Loucy (cell line): ENCODE results near the gene PVALB.

Experiments used
- H2AFZ ChIP-seq: fragments of 200-600 bp; sonication (generic); 2 replicates; pipeline ENCODE4 v1.6.0; 2016; ENCODE audit warnings: antibody characterized with exemption, mild to moderate bottlenecking, low read length, moderate library complexity
- H3F3A ChIP-seq: fragments of 200-600 bp; 2 replicates; pipeline ENCODE4 v1.6.0; 2016; ENCODE audit warnings: antibody characterized with exemption, low read depth, mild to moderate bottlenecking
- H3K27me3 ChIP-seq: fragments of 200-600 bp; sonication (generic); 2 replicates; pipeline ENCODE4 v1.6.1; 2014; ENCODE audit warnings: low read length, mild to moderate bottlenecking; ENCODE audit not compliant: insufficient read depth, poor library complexity, severe bottlenecking
- H3K36me3 ChIP-seq: fragments of 200-600 bp; sonication (generic); 2 replicates; pipeline ENCODE4 v1.6.1; 2016; ENCODE audit warnings: low read length; ENCODE audit not compliant: insufficient read depth
- H3K4me1 ChIP-seq: fragments of 200-600 bp; sonication (generic); 2 replicates; pipeline ENCODE4 v1.5.1; 2014; ENCODE audit warnings: low read length, mild to moderate bottlenecking; ENCODE audit not compliant: insufficient read depth, poor library complexity, severe bottlenecking
- H3K4me2 ChIP-seq: fragments of 200-600 bp; sonication (generic); 2 replicates; pipeline ENCODE4 v1.6.0; 2014; ENCODE audit warnings: antibody characterized with exemption, low read length, low read depth, mild to moderate bottlenecking; ENCODE audit not compliant: poor library complexity, severe bottlenecking
- H3K4me3 ChIP-seq: fragments of 200-600 bp; sonication (generic); 2 replicates; pipeline ENCODE4 v1.5.1; 2014; ENCODE audit warnings: low read length, mild to moderate bottlenecking, mixed read lengths; ENCODE audit not compliant: poor library complexity, severe bottlenecking
- H3K79me2 ChIP-seq: fragments of 200-600 bp; sonication (generic); 2 replicates; pipeline ENCODE4 v1.6.1; 2014; ENCODE audit warnings: low read length; ENCODE audit not compliant: insufficient read depth
- H3K9ac ChIP-seq: fragments of 200-600 bp; sonication (generic); 2 replicates; pipeline ENCODE4 v1.6.0; 2014; ENCODE audit warnings: mild to moderate bottlenecking, low read depth, low read length, moderate library complexity; ENCODE audit not compliant: poor library complexity, severe bottlenecking
- H3K9me2 ChIP-seq: fragments of 200-600 bp; sonication (generic); replicated peaks from 2 replicates; pipeline ENCODE4 v1.6.1; 2016; ENCODE audit warnings: low read depth, low read length, mixed read lengths
- H3K9me3 ChIP-seq: fragments of 200-600 bp; sonication (generic); 2 replicates; pipeline ENCODE4 v1.6.1; 2014; ENCODE audit warnings: mild to moderate bottlenecking, antibody characterized with exemption, low read length, low read depth; ENCODE audit not compliant: insufficient read depth
- H4K20me1 ChIP-seq: fragments of 200-600 bp; sonication (generic); 2 replicates; pipeline ENCODE4 v1.6.0; 2014; ENCODE audit warnings: antibody characterized with exemption, low read length, mild to moderate bottlenecking; ENCODE audit not compliant: insufficient read depth, poor library complexity, severe bottlenecking
- EZH2phosphoT487 ChIP-seq: fragments of 200-600 bp; IDR thresholded peaks from 2 replicates; pipeline ENCODE4 v1.6.1; 2018; ENCODE audit warnings: antibody characterized with exemption, mild to moderate bottlenecking, moderate library complexity, borderline replicate concordance
- TF ChIP-seq, protein P1 (sequence below): fragments of 200-600 bp; sonication (generic); conservative IDR thresholded peaks from 2 replicates; pipeline ENCODE4 v1.5.1; 2014; ENCODE audit warnings: mild to moderate bottlenecking, antibody characterized with exemption, low read length

Gene PVALB

DNA sequence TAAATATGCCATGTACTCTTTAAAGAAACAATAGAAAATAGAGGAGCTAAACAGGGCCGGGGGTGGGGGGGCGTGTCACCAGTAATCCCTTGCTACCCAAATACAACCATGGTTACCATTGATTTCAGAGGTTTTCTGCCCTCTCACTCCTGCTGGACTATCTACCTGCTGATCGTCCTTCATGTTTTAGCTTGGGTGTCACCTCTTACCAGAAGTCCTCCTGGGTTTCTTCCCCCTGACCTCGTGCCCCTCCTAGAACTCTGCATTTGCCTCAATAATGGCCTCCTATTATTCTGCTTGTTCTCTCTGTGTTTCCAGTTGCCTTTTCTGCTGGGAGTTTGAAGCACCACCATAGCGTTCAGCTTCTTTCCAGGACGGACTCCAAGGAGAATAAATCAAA, 9.4 kb upstream of the PVALB start:
- Histone ChIP-seq H3K9ac (no peak overlapping the region), H3K4me2 (no peak overlapping the region), H3K9me3 (no peaks in the 10 kb centered on the region), H2AFZ (no peak overlapping the region), H3K36me3 (no peaks in the 10 kb centered on the region), H3F3A (no peaks in the 10 kb centered on the region), H3K79me2 (no peaks in the 10 kb centered on the region), H3K4me1 (no peaks in the 10 kb centered on the region), H4K20me1 (no peaks in the 10 kb centered on the region), H3K9me2 (no peaks in the 10 kb centered on the region), H3K27me3 (no peaks in the 10 kb centered on the region), H3K4me3 (no peak overlapping the region)
- no peak for TF ChIP-seq EZH2phosphoT487
- TF ChIP-seq, protein P1, sequence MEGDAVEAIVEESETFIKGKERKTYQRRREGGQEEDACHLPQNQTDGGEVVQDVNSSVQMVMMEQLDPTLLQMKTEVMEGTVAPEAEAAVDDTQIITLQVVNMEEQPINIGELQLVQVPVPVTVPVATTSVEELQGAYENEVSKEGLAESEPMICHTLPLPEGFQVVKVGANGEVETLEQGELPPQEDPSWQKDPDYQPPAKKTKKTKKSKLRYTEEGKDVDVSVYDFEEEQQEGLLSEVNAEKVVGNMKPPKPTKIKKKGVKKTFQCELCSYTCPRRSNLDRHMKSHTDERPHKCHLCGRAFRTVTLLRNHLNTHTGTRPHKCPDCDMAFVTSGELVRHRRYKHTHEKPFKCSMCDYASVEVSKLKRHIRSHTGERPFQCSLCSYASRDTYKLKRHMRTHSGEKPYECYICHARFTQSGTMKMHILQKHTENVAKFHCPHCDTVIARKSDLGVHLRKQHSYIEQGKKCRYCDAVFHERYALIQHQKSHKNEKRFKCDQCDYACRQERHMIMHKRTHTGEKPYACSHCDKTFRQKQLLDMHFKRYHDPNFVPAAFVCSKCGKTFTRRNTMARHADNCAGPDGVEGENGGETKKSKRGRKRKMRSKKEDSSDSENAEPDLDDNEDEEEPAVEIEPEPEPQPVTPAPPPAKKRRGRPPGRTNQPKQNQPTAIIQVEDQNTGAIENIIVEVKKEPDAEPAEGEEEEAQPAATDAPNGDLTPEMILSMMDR: no peak

DNA sequence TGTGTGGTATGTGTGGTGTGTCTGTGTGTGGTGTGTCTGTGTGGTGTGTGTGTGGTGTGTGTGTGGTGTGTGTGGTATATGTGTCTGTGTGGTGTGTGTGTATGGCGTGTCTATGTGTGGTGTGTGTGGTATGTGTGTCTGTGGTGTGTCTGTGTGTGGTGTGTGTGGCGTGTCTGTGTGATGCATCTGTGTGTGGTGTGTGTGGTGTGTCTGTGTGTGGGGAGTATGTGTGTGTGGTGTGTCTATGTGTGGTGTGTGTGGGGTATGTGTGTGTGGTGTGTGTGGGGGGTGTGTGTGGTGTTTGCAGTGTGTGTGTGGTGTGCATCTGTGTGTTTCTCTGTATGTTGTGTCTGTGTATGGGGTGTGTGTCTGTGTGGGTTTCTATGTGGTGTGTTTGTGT, 7.8 kb upstream of the PVALB start:
- no peak overlapping the region for H3K4me3 ChIP-seq
- no peaks in the 10 kb centered on the region for H3K4me1 ChIP-seq
- no peaks in the 10 kb centered on the region for H3K27me3 ChIP-seq
- TF ChIP-seq, protein P1: no peak
- no peak for TF ChIP-seq EZH2phosphoT487
- no peak overlapping the region for H2AFZ ChIP-seq
- H3K4me2 ChIP-seq: no peak overlapping the region
- H3K9me2 ChIP-seq: no peaks in the 10 kb centered on the region
- no peaks in the 10 kb centered on the region for H3K79me2 ChIP-seq
- H4K20me1 ChIP-seq: no peaks in the 10 kb centered on the region
- H3K9ac ChIP-seq: no peak overlapping the region
- H3F3A ChIP-seq: no peaks in the 10 kb centered on the region
- H3K9me3 ChIP-seq: no peaks in the 10 kb centered on the region
- no peaks in the 10 kb centered on the region for H3K36me3 ChIP-seq

DNA sequence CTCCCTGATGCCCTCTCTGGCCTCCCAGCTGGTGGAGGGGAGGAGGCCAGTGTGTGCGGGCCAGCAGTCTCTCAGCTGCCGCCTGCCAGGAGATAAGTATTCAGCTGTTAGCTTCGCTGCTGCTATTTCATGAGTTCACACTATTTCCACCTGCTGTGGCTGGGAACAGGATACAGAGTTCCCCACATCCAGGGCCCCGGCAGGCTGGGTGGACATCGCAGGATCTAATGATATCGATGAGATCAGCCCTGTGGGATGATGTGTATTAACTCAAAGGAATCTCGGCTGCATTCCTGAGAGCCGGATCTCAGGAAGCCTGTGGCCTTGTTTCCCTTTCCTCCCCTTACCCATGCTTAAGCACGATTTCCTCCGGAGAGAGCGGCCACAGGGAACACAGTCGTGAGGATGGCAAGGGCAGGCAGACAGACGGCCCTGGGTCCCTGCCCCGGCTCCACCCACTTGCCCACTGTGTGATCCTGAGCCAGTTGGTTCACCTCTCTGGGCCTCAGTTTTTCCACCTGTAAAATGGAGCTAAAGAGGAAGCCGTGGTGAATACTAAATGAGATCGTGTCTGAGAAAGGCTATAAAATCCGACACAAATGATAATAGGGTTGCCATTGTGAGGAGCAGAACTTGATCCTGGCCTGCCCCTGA, 6.5 kb upstream of the PVALB start:
- H3K36me3 ChIP-seq: no peaks in the 10 kb centered on the region
- H3K4me2 ChIP-seq: no peak overlapping the region
- H3K27me3 ChIP-seq: no peaks in the 10 kb centered on the region
- H3K9me2 ChIP-seq: no peaks in the 10 kb centered on the region
- TF ChIP-seq, protein P1: no peak
- TF ChIP-seq EZH2phosphoT487: no peak
- H4K20me1 ChIP-seq: no peaks in the 10 kb centered on the region
- no peaks in the 10 kb centered on the region for H3K4me1 ChIP-seq
- no peaks in the 10 kb centered on the region for H3K9me3 ChIP-seq
- no peak overlapping the region for H3K4me3 ChIP-seq
- no peak overlapping the region for H2AFZ ChIP-seq
- H3F3A ChIP-seq: no peaks in the 10 kb centered on the region
- no peaks in the 10 kb centered on the region for H3K79me2 ChIP-seq
- no peak overlapping the region for H3K9ac ChIP-seq
